ENCODE results near the gene RBM15.

RBM15 gene

GRCh38 chr1:110338886-110339406, at the start of gene RBM15:
RBM15 (plus strand) TSS chr1:110339377; CDS start chr1:110339406, 29 bp downstream.
- DNase-seq (ENCODE audit: low read depth, low spot score) = peak; percentile 99
- H3K4me1 ChIP-seq (ENCODE audit: insufficient read depth, insufficient read length) = peaks cover 8% of the 10 kb centered on the region

GRCh38 chr1:110291241-110292030, 47.7 kb upstream of the RBM15 start:
- Histone ChIP-seq H3K4me3 (ENCODE audit: insufficient read length, low read depth) (no peak overlapping the region), H3K36me3 (ENCODE audit: insufficient read depth, insufficient read length, low read length) (no peaks in the 10 kb centered on the region), H3K9me3 (ENCODE audit: insufficient read depth, low read length) (no peaks in the 10 kb centered on the region), H3K27me3 (ENCODE audit: insufficient read depth, insufficient read length) (no peaks in the 10 kb centered on the region), H3K4me1 (ENCODE audit: insufficient read depth, insufficient read length) (no peaks in the 10 kb centered on the region), H3K9ac (ENCODE audit: insufficient read length, low read depth) (no peak overlapping the region)
- TF ChIP-seq SUZ12 (IDR thresholded peaks at IDR 0.05; ENCODE audit: extremely low read depth, insufficient read depth, insufficient read length) (no peak), ZNF274 (IDR thresholded peaks at IDR 0.05; ENCODE audit: low read depth, low read length) (no peak), YY1 (IDR thresholded peaks at IDR 0.05; ENCODE audit: insufficient read depth, insufficient read length) (no peak)
- DNase-seq (ENCODE audit: low read depth, low spot score) = no peak

More at GRCh38 chr1:110338886-110339406, at the start of gene RBM15:
- no peak for TF ChIP-seq ZNF274 (IDR thresholded peaks at IDR 0.05; ENCODE audit: low read depth, low read length)
- no peak for TF ChIP-seq YY1 (IDR thresholded peaks at IDR 0.05; ENCODE audit: insufficient read depth, insufficient read length)
- TF ChIP-seq SUZ12 (IDR thresholded peaks at IDR 0.05; ENCODE audit: extremely low read depth, insufficient read depth, insufficient read length) = no peak
- no peaks in the 10 kb centered on the region for H3K9me3 ChIP-seq (ENCODE audit: insufficient read depth, low read length)
- peaks cover 39% of the 10 kb centered on the region for H3K36me3 ChIP-seq (ENCODE audit: insufficient read depth, insufficient read length, low read length)
- H3K4me3 ChIP-seq (ENCODE audit: insufficient read length, low read depth) = peak within 1 kb of the TSS; percentile 98
- no peaks in the 10 kb centered on the region for H3K27me3 ChIP-seq (ENCODE audit: insufficient read depth, insufficient read length)
- peak within 1 kb of the TSS; percentile 99 for H3K9ac ChIP-seq (ENCODE audit: insufficient read length, low read depth)

GRCh38 chr1:110292031-110292741, 47.0 kb upstream of the RBM15 start:
- Histone ChIP-seq H3K36me3 (ENCODE audit: insufficient read depth, insufficient read length, low read length) (no peaks in the 10 kb centered on the region), H3K9ac (ENCODE audit: insufficient read length, low read depth) (no peak overlapping the region), H3K9me3 (ENCODE audit: insufficient read depth, low read length) (no peaks in the 10 kb centered on the region), H3K4me3 (ENCODE audit: insufficient read length, low read depth) (no peak overlapping the region), H3K4me1 (ENCODE audit: insufficient read depth, insufficient read length) (no peaks in the 10 kb centered on the region), H3K27me3 (ENCODE audit: insufficient read depth, insufficient read length) (no peaks in the 10 kb centered on the region)
- TF ChIP-seq ZNF274 (IDR thresholded peaks at IDR 0.05; ENCODE audit: low read depth, low read length) = no peak
- no peak for TF ChIP-seq YY1 (IDR thresholded peaks at IDR 0.05; ENCODE audit: insufficient read depth, insufficient read length)
- no peak for TF ChIP-seq SUZ12 (IDR thresholded peaks at IDR 0.05; ENCODE audit: extremely low read depth, insufficient read depth, insufficient read length)
- no peak for DNase-seq (ENCODE audit: low read depth, low spot score)

GRCh38 chr1:110293601-110294104, 45.5 kb upstream of the RBM15 start:
- Histone ChIP-seq H3K4me3 (ENCODE audit: insufficient read length, low read depth) (no peak overlapping the region), H3K36me3 (ENCODE audit: insufficient read depth, insufficient read length, low read length) (no peaks in the 10 kb centered on the region), H3K4me1 (ENCODE audit: insufficient read depth, insufficient read length) (no peaks in the 10 kb centered on the region), H3K27me3 (ENCODE audit: insufficient read depth, insufficient read length) (no peaks in the 10 kb centered on the region), H3K9ac (ENCODE audit: insufficient read length, low read depth) (no peak overlapping the region), H3K9me3 (ENCODE audit: insufficient read depth, low read length) (no peaks in the 10 kb centered on the region)
- DNase-seq (ENCODE audit: low read depth, low spot score) = no peak
- TF ChIP-seq YY1 (IDR thresholded peaks at IDR 0.05; ENCODE audit: insufficient read depth, insufficient read length) (no peak), ZNF274 (IDR thresholded peaks at IDR 0.05; ENCODE audit: low read depth, low read length) (no peak), SUZ12 (IDR thresholded peaks at IDR 0.05; ENCODE audit: extremely low read depth, insufficient read depth, insufficient read length) (no peak)

GRCh38 chr1:110294308-110294707, 44.9 kb upstream of the RBM15 start:
- H3K9me3 ChIP-seq (ENCODE audit: insufficient read depth, low read length) = no peaks in the 10 kb centered on the region
- H3K4me1 ChIP-seq (ENCODE audit: insufficient read depth, insufficient read length) = no peaks in the 10 kb centered on the region
- no peak for DNase-seq (ENCODE audit: low read depth, low spot score)
- TF ChIP-seq YY1 (IDR thresholded peaks at IDR 0.05; ENCODE audit: insufficient read depth, insufficient read length) = no peak
- no peaks in the 10 kb centered on the region for H3K27me3 ChIP-seq (ENCODE audit: insufficient read depth, insufficient read length)
- H3K9ac ChIP-seq (ENCODE audit: insufficient read length, low read depth) = no peak overlapping the region
- no peaks in the 10 kb centered on the region for H3K36me3 ChIP-seq (ENCODE audit: insufficient read depth, insufficient read length, low read length)
- H3K4me3 ChIP-seq (ENCODE audit: insufficient read length, low read depth) = no peak overlapping the region

- no peaks in the 10 kb centered on the region for H3K4me1 ChIP-seq (ENCODE audit: insufficient read depth, insufficient read length)
- no peak for DNase-seq (ENCODE audit: low read depth, low spot score)
- H3K36me3 ChIP-seq (ENCODE audit: insufficient read depth, insufficient read length, low read length) = no peaks in the 10 kb centered on the region
- H3K9me3 ChIP-seq (ENCODE audit: insufficient read depth, low read length) = no peaks in the 10 kb centered on the region
- no peaks in the 10 kb centered on the region for H3K27me3 ChIP-seq (ENCODE audit: insufficient read depth, insufficient read length)
- no peak overlapping the region for H3K9ac ChIP-seq (ENCODE audit: insufficient read length, low read depth)
- no peak overlapping the region for H3K4me3 ChIP-seq (ENCODE audit: insufficient read length, low read depth)
- TF ChIP-seq ZNF274 (IDR thresholded peaks at IDR 0.05; ENCODE audit: low read depth, low read length) = no peak
- TF ChIP-seq SUZ12 (IDR thresholded peaks at IDR 0.05; ENCODE audit: extremely low read depth, insufficient read depth, insufficient read length) = no peak
- no peak for TF ChIP-seq YY1 (IDR thresholded peaks at IDR 0.05; ENCODE audit: insufficient read depth, insufficient read length)
These were observed 40.2 kb upstream of the RBM15 start for GRCh38 chr1:110298991-110299390.
